Naive thymus-derived CD4-positive, alpha-beta T cell (primary cell): ENCODE measurements around the gene NTRK2. TPM values are rescaled to one million over a fixed set of nuclear protein-coding genes. Genes with fewer than 3 reads are reported as not detected.

Experiments
- ATAC-seq: fragments of 150-1000 bp; cut with Tn5 transposase; 2 replicates; pipeline ENCODE4 v1.10.0; 2021; ENCODE audit warnings: mild to moderate bottlenecking, moderate library complexity
- CTCF ChIA-PET: fragments of 350-600 bp; sonication (Branson Sonifier 250); formaldehyde crosslinking; loops from one replicate; lab custom pipeline; 2021; ENCODE audit warnings: antibody characterized with exemption; lab: Charles Lee
- POLR2A ChIA-PET: fragments of 350-600 bp; sonication (Branson Sonifier 250); formaldehyde crosslinking; loops from one replicate; lab custom pipeline; 2021; ENCODE audit warnings: antibody characterized with exemption, inconsistent platforms; lab: Charles Lee
- DNase-seq, 9 donors: peaks; one replicate each; pipeline versions ENCODE4 v3.0.0 to v3.0.0-alpha.2; 2020 to 2022; ENCODE audit warnings: mixed read lengths in 1 of 9
- H3K27ac ChIP-seq: one replicate; pipeline ENCODE4 v1.7.0; 2013; ENCODE audit warnings: mild to moderate bottlenecking, low read depth, low read length, moderate library complexity
- H3K27me3 ChIP-seq, 2 donors: one replicate each; pipeline ENCODE4 v1.7.0; 2013; ENCODE audit warnings: low read length in 2 of 2, mild to moderate bottlenecking in 2 of 2, moderate library complexity in 2 of 2; ENCODE audit not compliant: control insufficient read depth in 2 of 2, insufficient read depth in 2 of 2
- H3K36me3 ChIP-seq, 3 experiments: 1 replicate in 2 of 3; 2 replicates in 1 of 3; pipeline ENCODE4 v1.7.0; 2013; ENCODE audit warnings: low read length in 3 of 3, mild to moderate bottlenecking in 3 of 3, moderate library complexity in 1 of 3; ENCODE audit not compliant: insufficient read depth in 3 of 3, control insufficient read depth in 2 of 3
- H3K4me1 ChIP-seq, 2 donors: one replicate each; pipeline ENCODE4 v1.7.0; 2013; ENCODE audit warnings: low read length in 2 of 2, mild to moderate bottlenecking in 2 of 2, moderate library complexity in 1 of 2; ENCODE audit not compliant: control insufficient read depth in 2 of 2, insufficient read depth in 2 of 2
- H3K4me3 ChIP-seq: 2 replicates; pipeline ENCODE4 v1.7.0; 2013; ENCODE audit warnings: mild to moderate bottlenecking, low read length
- H3K9me3 ChIP-seq, 3 experiments: 1 replicate in 2 of 3; 2 replicates in 1 of 3; pipeline ENCODE4 v1.7.0; 2013; ENCODE audit warnings: low read length in 3 of 3; ENCODE audit not compliant: control insufficient read depth in 2 of 3
- H3K27ac Mint-ChIP-seq, 9 donors: one replicate each; pipeline ENCODE4 v1.8.0; 2020 to 2022; ENCODE audit warnings: mixed read lengths in 9 of 9, mild to moderate bottlenecking in 8 of 9, moderate library complexity in 5 of 9, inconsistent platforms in 2 of 9
- H3K27me3 Mint-ChIP-seq, 5 donors: one replicate each; pipeline ENCODE4 v1.8.0; 2021 to 2022; ENCODE audit warnings: mixed read lengths in 5 of 5, mild to moderate bottlenecking in 1 of 5
- H3K36me3 Mint-ChIP-seq, 5 donors: one replicate each; pipeline ENCODE4 v1.8.0; 2020 to 2022; ENCODE audit warnings: mixed read lengths in 5 of 5, mild to moderate bottlenecking in 3 of 5, inconsistent platforms in 1 of 5
- H3K4me1 Mint-ChIP-seq, 7 donors: one replicate each; pipeline ENCODE4 v1.8.0; 2020 to 2022; ENCODE audit warnings: mixed read lengths in 7 of 7, mild to moderate bottlenecking in 3 of 7, inconsistent platforms in 1 of 7
- H3K4me3 Mint-ChIP-seq, 10 donors: one replicate each; pipeline ENCODE4 v1.8.0; 2020 to 2022; ENCODE audit warnings: mild to moderate bottlenecking in 10 of 10, mixed read lengths in 10 of 10, moderate library complexity in 6 of 10, inconsistent platforms in 2 of 10
- H3K9me3 Mint-ChIP-seq, 11 donors: one replicate each; pipeline ENCODE4 v1.8.0; 2020 to 2022; ENCODE audit warnings: mixed read lengths in 11 of 11, mild to moderate bottlenecking in 4 of 11, inconsistent platforms in 1 of 11, moderate library complexity in 1 of 11
- intact Hi-C, 2 donors: fragments of 100-400 bp; cut with micrococcal nuclease; formaldehyde crosslinking; loops; one replicate each; pipeline ENCODE4 v1.15.1; 2023
- polyA plus RNA-seq, 2 donors: library from polyadenylated mRNA; unstranded; fragments of 300-500 nt; fragmentation: Illumina TruSeq; gene quantifications; one replicate each; pipeline ENCODE4 v1.2.3, GENCODE V29; 2021
- total RNA-seq, 6 experiments: library from RNA in 5 of 6; stranded (reverse) in 5 of 6; gene quantifications; 1 replicate in 5 of 6; 2 replicates in 1 of 6; pipeline ENCODE4 v1.2.3 and lab custom pipeline; 2021 to 2026

The NTRK2 gene
- total and polyA plus RNA-seq, 7 experiments from 2014 or later: 0.07 to 1.2 TPM; not detected in 5

GRCh38 chr9:84780385-84780784, 110.9 kb downstream of the NTRK2 start:
- H3K27me3 ChIP-seq: no peaks in the 10 kb centered on the region
- H3K4me1 ChIP-seq: no peaks in the 10 kb centered on the region
- no peaks in the 10 kb centered on the region for H3K36me3 ChIP-seq
- H3K27ac Mint-ChIP-seq: no peak overlapping the region
- DNase-seq (no peak), ATAC-seq (no peak)
- no peaks in the 10 kb centered on the region for H3K9me3 ChIP-seq
- H3K27me3 Mint-ChIP-seq: peaks cover 4 to 34% (median 21%) of the 10 kb centered on the region in 5 donors
- no peak overlapping the region for H3K4me3 Mint-ChIP-seq
- intact Hi-C loops: loop anchor here in 1 of 2 donors (2.0 kb wide), 1 partner anchor 384 kb away; no protein-coding TSS in a partner anchor
- ChIA-PET CTCF (no interaction called here), POLR2A (no interaction called here)
- no peak overlapping the region for H3K27ac ChIP-seq
- H3K9me3 Mint-ChIP-seq: peaks cover 0 to 2% (median 0%) of the 10 kb centered on the region in 11 donors
- H3K4me1 Mint-ChIP-seq: no peaks in the 10 kb centered on the region
- H3K36me3 Mint-ChIP-seq: no peaks in the 10 kb centered on the region
- no peak overlapping the region for H3K4me3 ChIP-seq

GRCh38 chr9:84781458-84781857, 111.9 kb downstream of the NTRK2 start:
- H3K9me3 Mint-ChIP-seq: peaks cover 0 to 2% (median 0%) of the 10 kb centered on the region in 11 donors
- DNase-seq (no peak), ATAC-seq (no peak)
- peaks cover 2 to 34% (median 21%) of the 10 kb centered on the region in 5 donors for H3K27me3 Mint-ChIP-seq
- H3K27me3 ChIP-seq: no peaks in the 10 kb centered on the region
- H3K4me1 ChIP-seq: no peaks in the 10 kb centered on the region
- no peaks in the 10 kb centered on the region for H3K36me3 Mint-ChIP-seq
- H3K4me3 Mint-ChIP-seq: no peak overlapping the region
- no peak overlapping the region for H3K27ac ChIP-seq
- intact Hi-C loops: loop anchor here in 1 of 2 donors (1.0 to 2.0 kb wide), 3 partner anchors 84 to 385 kb away; no protein-coding TSS in a partner anchor
- H3K4me3 ChIP-seq: no peak overlapping the region
- ChIA-PET CTCF (no interaction called here), POLR2A (no interaction called here)
- H3K27ac Mint-ChIP-seq: no peak overlapping the region
- no peaks in the 10 kb centered on the region for H3K36me3 ChIP-seq
- H3K9me3 ChIP-seq: no peaks in the 10 kb centered on the region
- H3K4me1 Mint-ChIP-seq: no peaks in the 10 kb centered on the region

- Histone ChIP-seq H3K27ac (no peak overlapping the region), H3K27me3 (no peaks in the 10 kb centered on the region), H3K4me1 (no peaks in the 10 kb centered on the region), H3K9me3 (no peaks in the 10 kb centered on the region), H3K36me3 (no peaks in the 10 kb centered on the region), H3K4me3 (no peak overlapping the region)
- Mint-ChIP-seq H3K27ac (no peak overlapping the region), H3K4me1 (no peaks in the 10 kb centered on the region), H3K36me3 (no peaks in the 10 kb centered on the region), H3K4me3 (no peak overlapping the region), H3K27me3 (peaks cover 0 to 30% (median 21%) of the 10 kb centered on the region in 5 donors), H3K9me3 (peaks cover 0 to 2% (median 0%) of the 10 kb centered on the region in 11 donors)
- ChIA-PET CTCF (no interaction called here), POLR2A (no interaction called here)
- ATAC-seq (no peak), DNase-seq (no peak)
- intact Hi-C loops: loop anchor here in 1 of 2 donors (1.0 to 2.0 kb wide), 3 partner anchors 85 to 385 kb away; no protein-coding TSS in a partner anchor
Observed at GRCh38 chr9:84781931-84782866, 112.7 kb downstream of the NTRK2 start.

DNA sequence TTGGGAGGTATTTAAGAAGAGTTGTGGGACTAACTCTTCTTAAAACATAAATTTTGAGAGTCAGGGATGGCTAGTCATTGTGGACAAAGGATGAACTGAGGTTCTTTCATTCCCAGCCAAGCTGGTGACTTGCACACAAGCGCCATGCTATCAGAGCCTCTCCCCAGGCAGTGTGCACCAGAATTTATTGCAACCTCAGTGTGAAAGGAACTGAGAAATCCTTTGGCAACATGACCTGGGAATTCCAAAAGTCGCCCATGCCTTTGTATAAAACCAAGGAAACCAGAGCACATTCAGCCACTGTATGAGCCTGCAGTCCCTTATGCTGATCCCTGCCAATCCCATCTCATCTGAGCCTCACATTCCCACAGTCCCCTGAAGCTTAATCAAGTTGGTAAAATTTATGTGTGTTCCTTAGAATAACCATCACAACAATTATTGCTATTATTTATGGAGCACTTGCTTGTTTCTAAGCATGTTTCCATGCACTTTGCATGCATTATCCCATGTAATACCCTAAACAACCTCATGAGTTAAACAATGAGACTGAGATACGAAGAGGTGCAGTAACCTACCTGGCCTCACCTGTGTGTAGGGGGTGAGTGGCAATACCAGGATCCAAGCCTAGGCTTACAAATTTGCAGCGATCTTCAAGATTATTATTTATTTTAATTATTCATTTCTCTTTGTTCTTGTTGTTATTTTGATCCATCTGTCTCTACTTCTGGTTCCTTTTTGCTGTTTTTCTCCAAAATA, 116.4 kb downstream of the NTRK2 start:
- DNase-seq: no peak
- H3K27me3 Mint-ChIP-seq: peaks cover 0 to 32% (median 19%) of the 10 kb centered on the region in 5 donors
- ChIA-PET POLR2A (no interaction called here), CTCF (no interaction called here)
- H3K4me3 ChIP-seq: no peak overlapping the region
- H3K4me1 ChIP-seq: no peaks in the 10 kb centered on the region
- peaks cover 0 to 1% (median 0%) of the 10 kb centered on the region in 7 donors for H3K4me1 Mint-ChIP-seq
- intact Hi-C loops: no loop called here
- H3K36me3 ChIP-seq: no peaks in the 10 kb centered on the region
- no peak overlapping the region for H3K27ac Mint-ChIP-seq
- no peak overlapping the region for H3K27ac ChIP-seq
- no peaks in the 10 kb centered on the region for H3K9me3 ChIP-seq
- H3K9me3 Mint-ChIP-seq: peaks cover 0 to 4% (median 0%) of the 10 kb centered on the region in 11 donors
- no peaks in the 10 kb centered on the region for H3K27me3 ChIP-seq
- no peak for ATAC-seq
- H3K4me3 Mint-ChIP-seq: no peak overlapping the region
- H3K36me3 Mint-ChIP-seq: no peaks in the 10 kb centered on the region

DNA sequence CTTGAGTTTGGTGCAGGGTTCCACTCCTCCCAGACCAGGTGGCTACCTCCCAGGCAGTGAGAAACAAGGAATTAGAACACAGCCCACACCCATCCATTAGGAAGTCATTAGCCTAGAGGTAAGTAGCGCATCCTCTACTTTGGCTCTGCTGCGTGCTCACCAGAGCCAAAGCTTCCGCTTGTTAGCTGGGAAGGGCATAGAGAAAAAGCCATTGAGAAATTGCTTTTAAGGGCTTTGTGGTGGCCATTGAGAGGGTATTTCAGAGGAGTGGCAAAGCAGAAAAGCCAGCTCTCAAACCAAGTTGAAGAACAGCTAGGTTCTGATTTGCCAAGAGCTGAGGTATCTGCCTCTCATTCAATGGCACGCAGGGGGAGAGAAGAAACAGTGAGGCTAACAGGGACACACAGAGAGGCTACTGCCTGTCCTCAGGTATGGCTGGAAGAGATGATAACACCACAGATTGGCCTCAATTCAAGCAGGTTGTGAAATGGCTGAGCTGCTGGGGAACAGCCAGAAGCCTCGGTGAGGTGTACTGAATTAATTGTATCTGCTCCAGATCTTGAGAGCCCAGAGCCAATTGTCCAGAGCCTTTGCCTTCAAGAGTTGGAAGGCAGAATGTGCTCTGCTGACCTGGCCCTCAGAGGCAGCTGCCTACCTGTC, 119.4 kb downstream of the NTRK2 start:
- Mint-ChIP-seq H3K4me3 (no peak overlapping the region), H3K36me3 (no peaks in the 10 kb centered on the region), H3K27me3 (peaks cover 0 to 17% (median 9%) of the 10 kb centered on the region in 5 donors), H3K27ac (no peak overlapping the region), H3K9me3 (peaks cover 0 to 4% (median 0%) of the 10 kb centered on the region in 11 donors), H3K4me1 (peaks cover 0 to 1% (median 0%) of the 10 kb centered on the region in 7 donors)
- Histone ChIP-seq H3K36me3 (no peaks in the 10 kb centered on the region), H3K4me3 (no peak overlapping the region), H3K9me3 (no peaks in the 10 kb centered on the region), H3K27ac (no peak overlapping the region), H3K4me1 (no peaks in the 10 kb centered on the region), H3K27me3 (no peaks in the 10 kb centered on the region)
- no peak for ATAC-seq
- intact Hi-C loops: no loop called here
- DNase-seq: no peak
- POLR2A ChIA-PET: no interaction called here
- CTCF ChIA-PET: no interaction called here

- POLR2A ChIA-PET: no interaction called here
- Mint-ChIP-seq H3K4me3 (no peak overlapping the region), H3K4me1 (peaks cover 0 to 1% (median 0%) of the 10 kb centered on the region in 7 donors), H3K9me3 (peaks cover 0 to 4% (median 0%) of the 10 kb centered on the region in 11 donors), H3K27ac (no peak overlapping the region), H3K27me3 (peaks cover 0 to 14% (median 6%) of the 10 kb centered on the region in 5 donors), H3K36me3 (no peaks in the 10 kb centered on the region)
- no peaks in the 10 kb centered on the region for H3K9me3 ChIP-seq
- CTCF ChIA-PET: no interaction called here
- H3K27me3 ChIP-seq: no peaks in the 10 kb centered on the region
- no peaks in the 10 kb centered on the region for H3K4me1 ChIP-seq
- intact Hi-C loops: no loop called here
- H3K4me3 ChIP-seq: no peak overlapping the region
- H3K36me3 ChIP-seq: no peaks in the 10 kb centered on the region
- no peak overlapping the region for H3K27ac ChIP-seq
- no peak for ATAC-seq
- no peak for DNase-seq
Observed at GRCh38 chr9:84789463-84789830, 119.9 kb downstream of the NTRK2 start.
